SU-DHL-6 (cell line): ENCODE results near the gene PLA2G5.

Experiments used
- CTCF ChIP-seq: fragments of 200-600 bp; sonication (generic); IDR thresholded peaks from one replicate; pipeline ENCODE4 v1.5.1; 2017; ENCODE audit warnings: antibody characterized with exemption, mild to moderate bottlenecking, low read length, moderate library complexity; ENCODE audit not compliant: insufficient read depth, poor library complexity, severe bottlenecking
- EZH2phosphoT487 ChIP-seq: fragments of 200-600 bp; sonication (generic), shearing (Covaris generic); conservative IDR thresholded peaks from 2 replicates; pipeline ENCODE4 v1.6.1; 2018; ENCODE audit warnings: mild to moderate bottlenecking, antibody characterized with exemption, low read length, moderate library complexity, mixed read lengths

- TF ChIP-seq CTCF = no peak
- TF ChIP-seq EZH2phosphoT487 = no peak
These were observed 67.1 kb downstream of the PLA2G5 start for GRCh38 chr1:20137055-20137454.
